SK-MEL-5 (cell line): ENCODE measurements around the gene RPS6KA2. TPM values are rescaled to one million over a fixed set of nuclear protein-coding genes. Genes with fewer than 3 reads are reported as not detected.
A peak's percentile ranks its signal among the peaks of the same experiment; 100 is the strongest.

Source experiments
- DNase-seq: peaks from one replicate; pipeline ENCODE4 v3.0.0-alpha.2; 2016; ENCODE audit warnings: low read depth, low spot score
- in situ Hi-C: cut with HindIII; loops from 2 replicates; pipeline ENCODE4 v1.10.0; 2016; ENCODE audit warnings: low sequenced_read_pairs, high pct_unique_total_duplicates, low pct_unique_long_range_greater_than_20kb
- total RNA-seq: library from RNA; depleted of rRNA; stranded (reverse); fragments of >200 nt; shearing (Covaris generic); gene quantifications from 2 replicates; pipeline ENCODE4 v1.2.3, GENCODE V29; 2014

RPS6KA2 gene
- total RNA-seq, 1 experiment from 2014 or later, result 2.1 TPM

GRCh38 chr6:166465003-166465399 is 162.1 kb downstream of the RPS6KA2 start:
- in situ Hi-C loops, result no loop called here
- DNase-seq, result no peak

- no peak for DNase-seq
- in situ Hi-C loops, result no loop called here
Observed at GRCh38 chr6:166464068-166465002, 162.7 kb downstream of the RPS6KA2 start.

GRCh38 chr6:166463359-166464067 is 163.5 kb downstream of the RPS6KA2 start:
- in situ Hi-C loops, result no loop called here
- DNase-seq, result no peak

- DNase-seq, result no peak
- in situ Hi-C loops, result no loop called here
Observed at GRCh38 chr6:166462461-166463135, 164.5 kb downstream of the RPS6KA2 start.

- in situ Hi-C loops, result no loop called here
- no peak for DNase-seq
Observed at GRCh38 chr6:166461821-166462460, 165.1 kb downstream of the RPS6KA2 start.

- in situ Hi-C loops, result no loop called here
- DNase-seq, result no peak
Observed at GRCh38 chr6:166460473-166461437, 166.3 kb downstream of the RPS6KA2 start.

- DNase-seq, result no peak
- in situ Hi-C loops, result no loop called here
Observed at GRCh38 chr6:166459906-166460305, 167.1 kb downstream of the RPS6KA2 start.

- DNase-seq, result no peak
- in situ Hi-C loops, result no loop called here
Observed at GRCh38 chr6:166459272-166459671, 167.8 kb downstream of the RPS6KA2 start.

GRCh38 chr6:166456395-166457156 is 170.5 kb downstream of the RPS6KA2 start:
- peak; percentile 27 for DNase-seq
- in situ Hi-C loops, result no loop called here

GRCh38 chr6:166454692-166455515 is 172.1 kb downstream of the RPS6KA2 start:
- in situ Hi-C loops, result no loop called here

GRCh38 chr6:166453651-166454050 is 173.4 kb downstream of the RPS6KA2 start:
- in situ Hi-C loops, result no loop called here

More at GRCh38 chr6:166454692-166455515, 172.1 kb downstream of the RPS6KA2 start:
- no peak for DNase-seq

GRCh38 chr6:166450167-166450873 is 176.7 kb downstream of the RPS6KA2 start:
- no peak for DNase-seq
- in situ Hi-C loops, result no loop called here

More at GRCh38 chr6:166453651-166454050, 173.4 kb downstream of the RPS6KA2 start:
- no peak for DNase-seq

- DNase-seq, result no peak
- in situ Hi-C loops, result no loop called here
Observed at GRCh38 chr6:166449641-166450040, 177.4 kb downstream of the RPS6KA2 start.

- DNase-seq, result no peak
- in situ Hi-C loops, result no loop called here
Observed at GRCh38 chr6:166449036-166449435, 178.0 kb downstream of the RPS6KA2 start.

GRCh38 chr6:166448432-166448831 is 178.6 kb downstream of the RPS6KA2 start:
- in situ Hi-C loops, result no loop called here
- DNase-seq, result no peak
